K562 (cell line): ENCODE measurements around the gene LSM4. TPM values are rescaled to one million over a fixed set of nuclear protein-coding genes. Genes with fewer than 3 reads are reported as not detected.

Experiments
- ARID3A ChIP-seq: IDR thresholded peaks from 2 replicates; pipeline ENCODE4 v1.6.1; 2012; ENCODE audit warnings: low read depth, low read length, improper control_type of control experiment, borderline replicate concordance
- ARID4B ChIP-seq: sonication (generic); formaldehyde crosslinking; IDR thresholded peaks from 2 replicates; pipeline ENCODE4 v1.8.0; 2022; ENCODE audit warnings: mild to moderate bottlenecking, missing genetic modification reagents
- E2F3 ChIP-seq: fragments of 250-450 bp; sonication (Bioruptor Pico); IDR thresholded peaks from 2 replicates; pipeline ENCODE4 v1.4.0; 2020; ENCODE audit warnings: mild to moderate bottlenecking
- ESRRB ChIP-seq: fragments of 250-450 bp; sonication (Bioruptor Pico); IDR thresholded peaks from 2 replicates; pipeline ENCODE4 v1.5.0; 2020; ENCODE audit warnings: mild to moderate bottlenecking, moderate library complexity, borderline replicate concordance
- NR3C1 ChIP-seq: sonication (generic); formaldehyde crosslinking; IDR thresholded peaks from 2 replicates; pipeline ENCODE4 v1.8.1; 2022; ENCODE audit warnings: missing genetic modification reagents
- STAT5B ChIP-seq: fragments of 250-450 bp; sonication (Bioruptor Pico); IDR thresholded peaks from 2 replicates; pipeline ENCODE4 v1.8.0; 2021; ENCODE audit warnings: mild to moderate bottlenecking, inconsistent platforms
- ZBTB40 ChIP-seq, 2 experiments: fragments of 450-650 bp in 1 of 2; sonication (generic) in 1 of 2; formaldehyde crosslinking in 1 of 2; IDR thresholded peaks; 2 replicates each; pipeline versions ENCODE4 v1.7.1 to v1.9.0; 2016 to 2022; ENCODE audit warnings: inconsistent platforms in 1 of 2, mild to moderate bottlenecking in 1 of 2, missing genetic modification reagents in 1 of 2
- ZC3H8 ChIP-seq: fragments of 450-650 bp; IDR thresholded peaks from 2 replicates; pipeline ENCODE4 v1.6.1; 2017
- ZFX ChIP-seq: sonication (generic); formaldehyde crosslinking; IDR thresholded peaks from 2 replicates; pipeline ENCODE4 v1.8.0; 2022; ENCODE audit warnings: mild to moderate bottlenecking, missing genetic modification reagents, moderate library complexity
- ZNF133 ChIP-seq: fragments of 250-450 bp; sonication (Bioruptor Pico); IDR thresholded peaks from 2 replicates; pipeline ENCODE4 v1.4.0; 2020; ENCODE audit warnings: mild to moderate bottlenecking
- ZNF77 ChIP-seq: fragments of 250-450 bp; sonication (Bioruptor Pico); IDR thresholded peaks from 2 replicates; pipeline ENCODE4 v1.5.0; 2020
- ZNF785 ChIP-seq: fragments of 250-450 bp; sonication (Bioruptor Pico); IDR thresholded peaks from 2 replicates; pipeline ENCODE4 v1.4.0; 2020; ENCODE audit warnings: mild to moderate bottlenecking
- polyA plus RNA-seq, 8 experiments: library from polyadenylated mRNA; depleted of rRNA in 4 of 8; stranded (reverse) in 5 of 8; unstranded in 3 of 8; fragments of >200 nt; fragmentation: Nextera tagmentation in 2 of 8; fragmentation: Illumina TruSeq in 1 of 8; extraction: Ambion mirVana in 2 of 8; extraction: Trizol in 1 of 8; gene quantifications; 2 replicates each; pipeline versions ENCODE4 v1.2.1 to v1.2.3, GENCODE V29; 2011 to 2014; ENCODE audit warnings: inconsistent platforms in 1 of 8, missing spikeins in 1 of 8
- total RNA-seq, 7 experiments: library from RNA; depleted of rRNA in 6 of 7; stranded (reverse); fragments of >200 nt in 6 of 7; fragmentation: Illumina TruSeq in 2 of 7; extraction: Trizol in 2 of 7; gene quantifications; 2 replicates each; pipeline versions ENCODE4 v1.2.1 to v1.2.3, GENCODE V29; 2011 to 2021; ENCODE audit warnings: low replicate concordance in 1 of 7

LSM4 gene
- total and polyA plus RNA-seq, 9 of the 15 experiments (the other 6 are each of a cell fraction or from before 2014, with no cell fraction given), result 11.9 to 763 (median 202) TPM

GRCh38 chr19:18279516-18280246 lies 43.2 kb downstream of the LSM4 start (continued):
- TF ChIP-seq ARID4B (CRISPR knock-in tag), result no peak; the same call in 1 of the 2 replicates
- peak; percentile 45 for TF ChIP-seq ZFX (CRISPR knock-in tag)
- no peak for TF ChIP-seq ESRRB (CRISPR knock-in tag)
- peak; percentile 49; the same call in 1 of the 2 replicates for TF ChIP-seq ZBTB40 (IDR thresholded peaks at IDR 0.05)
- 0 out of 2 replicates have a peak, but pooled peaks have one; percentile 6 for TF ChIP-seq ZBTB40 (CRISPR knock-in tag; IDR thresholded peaks at IDR 0.05)
- TF ChIP-seq ARID3A, result no peak
- TF ChIP-seq ZNF77 (CRISPR knock-in tag), result no peak
- TF ChIP-seq ZNF785 (CRISPR knock-in tag), result no peak
- no peak for TF ChIP-seq NR3C1 (CRISPR knock-in tag)
- TF ChIP-seq STAT5B (CRISPR knock-in tag), result no peak
- TF ChIP-seq ZNF133 (CRISPR knock-in tag), result no peak
- no peak for TF ChIP-seq E2F3 (CRISPR knock-in tag)
- TF ChIP-seq ZC3H8, result 0 out of 2 replicates have a peak, but pooled peaks have one; percentile 40
